Measurements from ENCODE around the gene FPR2. TPM values are rescaled to one million over a fixed set of nuclear protein-coding genes. Genes with fewer than 3 reads are reported as not detected.

FPR2 gene
- polyA plus RNA-seq, 1 donor (not counting 4 experiments of a cell fraction or from before 2014, with no cell fraction given): 0.05 TPM

DNA sequence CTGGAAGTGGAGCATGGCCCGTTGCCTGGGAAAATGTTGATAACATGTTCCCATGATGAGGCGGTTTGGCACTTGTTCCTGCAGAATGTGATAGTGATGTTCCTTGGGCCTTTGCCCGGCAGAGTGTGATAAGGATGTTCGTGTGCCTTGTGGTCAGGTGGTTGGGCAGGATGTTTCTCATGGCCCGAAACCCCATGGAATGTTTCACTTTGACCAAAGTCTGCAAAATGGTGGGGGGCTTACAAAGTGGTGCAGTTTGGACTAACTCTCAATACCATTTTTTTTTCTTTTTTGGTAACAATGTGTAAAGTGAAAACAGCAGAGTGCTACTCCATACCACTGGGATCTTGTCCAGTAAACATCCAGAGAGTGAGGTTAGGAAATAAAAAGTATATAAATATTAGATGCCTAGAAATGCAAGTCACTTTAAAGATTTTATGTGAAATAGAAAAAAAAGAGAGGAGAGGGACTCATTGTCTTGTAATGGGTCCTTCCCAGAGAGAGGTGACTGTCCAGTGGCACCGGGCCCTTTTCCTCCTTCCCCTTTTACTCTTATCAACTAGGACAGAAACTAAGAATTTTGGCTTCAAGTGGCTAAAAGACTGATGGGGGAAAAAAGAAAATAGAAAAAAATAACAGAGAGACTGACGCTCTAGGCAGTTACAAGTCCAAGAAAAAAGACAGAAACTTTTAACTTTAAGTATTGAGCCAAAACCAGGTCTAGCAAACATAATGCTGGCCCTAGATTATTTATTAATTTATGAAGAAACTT lies 39.7 kb downstream of the FPR2 start:
- H3K36me3 ChIP-seq (ENCODE audit: control insufficient read depth in 2 of 2, extremely low read depth in 1 of 2, insufficient read depth in 2 of 2, low read length in 2 of 2): no peaks in the 10 kb centered on the region
- H3K4me3 ChIP-seq (ENCODE audit: control insufficient read depth in 2 of 3, extremely low read depth in 1 of 3, insufficient read depth in 2 of 3, low read depth in 1 of 3, low read length in 3 of 3): no peak overlapping the region
- peak overlapping the region; percentile 6 for H2AFZ ChIP-seq (ENCODE audit: control insufficient read depth, low read length)
- H3K4me2 ChIP-seq (ENCODE audit: control insufficient read depth, extremely low read depth, insufficient read depth, low read depth, low read length): no peak overlapping the region
- H4K20me1 ChIP-seq (ENCODE audit: control insufficient read depth, extremely low read depth, insufficient read depth, low read length): no peaks in the 10 kb centered on the region
- TF ChIP-seq EZH2 (IDR thresholded peaks at IDR 0.05; ENCODE audit: low read length): no peak
- TF ChIP-seq CTCF (optimal IDR thresholded peaks at IDR 0.05 in 1 of 3, IDR thresholded peaks at IDR 0.05 in 1 of 3, conservative IDR thresholded peaks at IDR 0.05 in 1 of 3; ENCODE audit: extremely low read depth in 1 of 3, insufficient read depth in 2 of 3, low read length in 3 of 3): no peak
- H3K27ac ChIP-seq (ENCODE audit: control insufficient read depth, insufficient read depth, low read length): no peak overlapping the region
- no peaks in the 10 kb centered on the region for H3K79me2 ChIP-seq (ENCODE audit: control insufficient read depth, insufficient read depth, low read length)
- H3K27me3 ChIP-seq (ENCODE audit: control insufficient read depth, extremely low read depth, insufficient read depth, low read length): no peaks in the 10 kb centered on the region
- no peaks in the 10 kb centered on the region for H3K9me3 ChIP-seq (ENCODE audit: control insufficient read depth, low read depth, low read length)
- FAIRE-seq (peak; percentile 49), DNase-seq (ENCODE audit: low read depth, low spot score) (no peak)
- no peak overlapping the region for H3K9ac ChIP-seq (ENCODE audit: control insufficient read depth, extremely low read depth, insufficient read depth, low read length)
- H3K9me1 ChIP-seq (ENCODE audit: control insufficient read depth, extremely low read depth, insufficient read depth, low read length): no peaks in the 10 kb centered on the region
- dilution Hi-C loops (cut with MboI; ENCODE audit: extremely low pct_ligation_motif_present, low sequenced_read_pairs): no loop called here
- H3K4me1 ChIP-seq (ENCODE audit: control insufficient read depth, extremely low read depth, insufficient read depth, low read length): peaks cover 7% of the 10 kb centered on the region

DNA sequence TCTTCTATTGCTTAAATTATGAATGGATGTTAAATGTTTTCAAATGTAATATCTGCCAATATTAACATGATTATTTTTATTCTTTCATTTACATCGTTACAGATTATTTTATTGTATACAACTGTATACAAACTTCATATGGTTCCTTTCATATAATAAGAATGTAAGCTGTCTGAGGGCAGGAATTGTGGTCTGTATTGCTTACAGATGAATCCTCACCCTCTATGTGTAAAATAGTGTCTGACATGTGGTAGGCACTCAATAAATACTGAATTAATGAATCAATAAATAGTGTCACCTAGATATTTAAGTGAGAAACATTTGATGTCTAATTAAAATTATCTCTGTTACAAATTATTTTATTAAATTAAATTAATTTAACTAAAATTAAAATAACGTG lies 41.8 kb downstream of the FPR2 start:
- Histone ChIP-seq H3K4me3 (ENCODE audit: control insufficient read depth in 2 of 3, extremely low read depth in 1 of 3, insufficient read depth in 2 of 3, low read depth in 1 of 3, low read length in 3 of 3) (no peak overlapping the region), H3K4me1 (ENCODE audit: control insufficient read depth, extremely low read depth, insufficient read depth, low read length) (peaks cover 16% of the 10 kb centered on the region), H3K9ac (ENCODE audit: control insufficient read depth, extremely low read depth, insufficient read depth, low read length) (no peak overlapping the region), H3K4me2 (ENCODE audit: control insufficient read depth, extremely low read depth, insufficient read depth, low read depth, low read length) (no peak overlapping the region), H3K27me3 (ENCODE audit: control insufficient read depth, extremely low read depth, insufficient read depth, low read length) (no peaks in the 10 kb centered on the region), H3K79me2 (ENCODE audit: control insufficient read depth, insufficient read depth, low read length) (no peaks in the 10 kb centered on the region), H3K9me3 (ENCODE audit: control insufficient read depth, low read depth, low read length) (no peaks in the 10 kb centered on the region), H3K36me3 (ENCODE audit: control insufficient read depth in 2 of 2, extremely low read depth in 1 of 2, insufficient read depth in 2 of 2, low read length in 2 of 2) (no peaks in the 10 kb centered on the region), H4K20me1 (ENCODE audit: control insufficient read depth, extremely low read depth, insufficient read depth, low read length) (no peaks in the 10 kb centered on the region), H3K27ac (ENCODE audit: control insufficient read depth, insufficient read depth, low read length) (no peak overlapping the region), H2AFZ (ENCODE audit: control insufficient read depth, low read length) (no peak overlapping the region), H3K9me1 (ENCODE audit: control insufficient read depth, extremely low read depth, insufficient read depth, low read length) (no peaks in the 10 kb centered on the region)
- no peak for FAIRE-seq
- dilution Hi-C loops (cut with MboI; ENCODE audit: extremely low pct_ligation_motif_present, low sequenced_read_pairs): no loop called here
- DNase-seq (ENCODE audit: low read depth, low spot score): no peak
- no peak for TF ChIP-seq EZH2 (IDR thresholded peaks at IDR 0.05; ENCODE audit: low read length)
- TF ChIP-seq CTCF (optimal IDR thresholded peaks at IDR 0.05 in 1 of 3, IDR thresholded peaks at IDR 0.05 in 1 of 3, conservative IDR thresholded peaks at IDR 0.05 in 1 of 3; ENCODE audit: extremely low read depth in 1 of 3, insufficient read depth in 2 of 3, low read length in 3 of 3): no peak
